Vein endothelial cell (primary cell): Measurements from ENCODE around the gene AFG1L. TPM values are rescaled to one million over a fixed set of nuclear protein-coding genes. Genes with fewer than 3 reads are reported as not detected.

Source experiments
- small RNA-seq: library from RNA; depleted of rRNA; stranded (forward); fragments of <200 nt; gene quantifications from one replicate; pipeline ENCODE3, GENCODE V24; 2012
- total RNA-seq: library from RNA; depleted of rRNA; stranded (reverse); fragments of >200 nt; gene quantifications from 2 replicates; pipeline ENCODE4 v1.2.3, GENCODE V29; 2012

Gene AFG1L
- 2.6 TPM in 2 replicates for total RNA-seq

GRCh38 chr6:108294727-108295625 is at the start of gene AFG1L:
Gene AFG1L (plus strand): TSS chr6:108295054. CDS start chr6:108295080, 26 bp downstream.

GRCh38 chr6:108260809-108261569 is 33.9 kb upstream of the AFG1L start, which contains the start of gene SNX3:
Gene SNX3 (minus strand): TSS chr6:108261040. CDS start chr6:108260921, 119 bp downstream.

GRCh38 chr6:108560463-108561308 is 265.8 kb downstream of the AFG1L start, which contains the start of gene FOXO3:
Gene FOXO3 (plus strand): TSS chr6:108560917. CDS start chr6:108561209, 292 bp downstream.

Small RNAs within 50 kb of the gene (small RNA-seq; reads per million reads assigned to genes)
- not detected for gene AL356121.1
- not detected for gene AL391646.1
- not detected for gene RNA5SP212
- gene RNU6-1144P, result not detected
- not detected for gene RNU6-770P
- gene Z98742.2, result not detected

Other genes with a start within 250 kb of the AFG1L start
- gene OSTM1, start 220.3 kb upstream of the AFG1L start, total RNA-seq, result 19.6 and 32.7 TPM in 2 replicates
- gene NR2E1, start 129.0 kb upstream of the AFG1L start, total RNA-seq, result not detected in 2 replicates
- gene SNX3, start 34.0 kb upstream of the AFG1L start, total RNA-seq, result 138 and 184 TPM in 2 replicates